Stomach (tissue), 9 donors: ENCODE data around the gene VAV2. TPM values are rescaled to one million over a fixed set of nuclear protein-coding genes. Genes with fewer than 3 reads are reported as not detected.

Experiments
- DNase-seq, 2 donors: peaks; one replicate each; pipeline versions ENCODE4 v3.0.0 to v3.0.0-alpha.2; 2013 to 2019
- H3K27ac ChIP-seq, 5 donors: fragments of 200-600 bp in 4 of 5; sonication (generic) in 4 of 5; one replicate each; pipeline ENCODE4 v1.5.1; 2013 to 2019; ENCODE audit warnings: mild to moderate bottlenecking in 1 of 5, moderate library complexity in 1 of 5
- H3K27me3 ChIP-seq, 3 donors: fragments of 200-600 bp; sonication (generic); one replicate each; pipeline ENCODE4 v1.5.1; 2017 to 2019; ENCODE audit warnings: mixed run types in 1 of 3
- H3K36me3 ChIP-seq, 4 donors: fragments of 200-600 bp; sonication (generic); 1 replicate in 3 of 4; 2 replicates in 1 of 4; pipeline ENCODE4 v1.5.1; 2016 to 2019
- H3K4me1 ChIP-seq, 4 donors: fragments of 200-600 bp; sonication (generic); one replicate each; pipeline ENCODE4 v1.5.1; 2016 to 2019
- H3K4me3 ChIP-seq, 4 donors: fragments of 200-600 bp; sonication (generic) in 3 of 4; one replicate each; pipeline ENCODE4 v1.5.1; 2016 to 2019; ENCODE audit warnings: mild to moderate bottlenecking in 1 of 4
- H3K9me3 ChIP-seq, 4 donors: fragments of 200-600 bp; sonication (generic); one replicate each; pipeline ENCODE4 v1.5.1; 2016 to 2019
- CTCF ChIP-seq, 7 experiments: fragments of 450-650 bp in 4 of 7; fragments of 200-600 bp in 3 of 7; sonication (generic) in 3 of 7; IDR thresholded peaks; one replicate each; pipeline ENCODE4 v1.5.1; 2016 to 2019; ENCODE audit warnings: antibody characterized with exemption in 7 of 7, control low read depth in 2 of 7, mild to moderate bottlenecking in 1 of 7
- EP300 ChIP-seq: sonication (generic); formaldehyde crosslinking; IDR thresholded peaks from one replicate; pipeline ENCODE4 v1.6.1; 2017; ENCODE audit warnings: antibody characterized with exemption
- POLR2A ChIP-seq, 4 donors: fragments of 450-650 bp; IDR thresholded peaks; one replicate each; pipeline ENCODE4 v1.6.1; 2016; ENCODE audit warnings: antibody characterized with exemption in 4 of 4, control low read depth in 2 of 4, mild to moderate bottlenecking in 1 of 4, moderate library complexity in 1 of 4
- POLR2AphosphoS5 ChIP-seq, 3 donors: sonication (generic); formaldehyde crosslinking; IDR thresholded peaks; one replicate each; pipeline ENCODE4 v1.6.1; 2016; ENCODE audit warnings: antibody characterized with exemption in 3 of 3
- WGBS, 5 donors: extraction: QIAGEN DNeasy Blood & Tissue Kit in 3 of 5; methylation state at CpG; one replicate each; pipeline versions ENCODE4 v1.1.5 to v1.1.7; 2013 to 2018; 5-methylcytosine and 5-hydroxymethylcytosine counted together
- intact Hi-C: fragments of 100-400 bp; cut with DNase I; formaldehyde crosslinking; loops from one replicate; pipeline ENCODE4 v1.15.1; 2023; ENCODE audit warnings: low total_unique reads
- polyA plus RNA-seq, 3 donors: library from polyadenylated mRNA; stranded (reverse); fragments of 200-250 nt; gene quantifications; one replicate each; pipeline ENCODE4 v1.2.3, GENCODE V29; 2013
- total RNA-seq, 5 donors: library from RNA; depleted of rRNA; stranded (reverse); fragments of >200 nt; gene quantifications; one replicate each; pipeline versions ENCODE4 v1.1.0 to v1.2.3, GENCODE V29; 2014 to 2016
- donor health status: healthy with polysubstance abuse.
- donor health status: Bipolar disorder and iron deficiency.
- donor health status: healthy.

Gene VAV2
- total and polyA plus RNA-seq, 8 donors, result 4.1 to 14.2 (median 7.0) TPM

GRCh38 chr9:133823189-133824105 is 168.7 kb downstream of the VAV2 start:
- Histone ChIP-seq H3K27ac (no peak overlapping the region), H3K4me3 (no peak overlapping the region), H3K4me1 (no peaks in the 10 kb centered on the region), H3K9me3 (no peaks in the 10 kb centered on the region), H3K27me3 (no peaks in the 10 kb centered on the region), H3K36me3 (no peaks in the 10 kb centered on the region)
- DNase-seq, result no peak
- 82 to 87% (median 84%) methylated on average over 14 to 29 of the region's 29 CpGs for WGBS, 5 donors
- intact Hi-C loops, result no loop called here
- TF ChIP-seq POLR2AphosphoS5 (IDR thresholded peaks at IDR 0.05) (no peak), POLR2A (IDR thresholded peaks at IDR 0.05) (no peak), CTCF (IDR thresholded peaks at IDR 0.05) (no peak), EP300 (no peak)

- Histone ChIP-seq H3K27ac (no peak overlapping the region), H3K9me3 (no peaks in the 10 kb centered on the region), H3K36me3 (no peaks in the 10 kb centered on the region), H3K4me1 (no peaks in the 10 kb centered on the region), H3K27me3 (no peaks in the 10 kb centered on the region), H3K4me3 (no peak overlapping the region)
- intact Hi-C loops, result no loop called here
- no peak for DNase-seq
- 88 to 97% (median 92%) methylated on average over 16 of the region's 16 CpGs for WGBS, 5 donors
- TF ChIP-seq POLR2AphosphoS5 (IDR thresholded peaks at IDR 0.05), result no peak
- no peak for TF ChIP-seq EP300
- no peak for TF ChIP-seq CTCF (IDR thresholded peaks at IDR 0.05)
- no peak for TF ChIP-seq POLR2A (IDR thresholded peaks at IDR 0.05)
These were observed 169.6 kb downstream of the VAV2 start for GRCh38 chr9:133822430-133823065.

- no peaks in the 10 kb centered on the region for H3K9me3 ChIP-seq
- intact Hi-C loops, result no loop called here
- no peak overlapping the region for H3K27ac ChIP-seq
- no peaks in the 10 kb centered on the region for H3K27me3 ChIP-seq
- WGBS, 5 donors, result 85 to 88% (median 87%) methylated on average over 26 of the region's 26 CpGs
- no peaks in the 10 kb centered on the region for H3K36me3 ChIP-seq
- H3K4me1 ChIP-seq, result no peaks in the 10 kb centered on the region
- TF ChIP-seq EP300 (no peak), POLR2AphosphoS5 (IDR thresholded peaks at IDR 0.05) (no peak), CTCF (IDR thresholded peaks at IDR 0.05) (no peak), POLR2A (IDR thresholded peaks at IDR 0.05) (no peak)
- DNase-seq, result no peak
- H3K4me3 ChIP-seq, result no peak overlapping the region
These were observed 170.3 kb downstream of the VAV2 start for GRCh38 chr9:133821601-133822429.

- H3K27ac ChIP-seq, result no peak overlapping the region
- H3K4me1 ChIP-seq, result no peaks in the 10 kb centered on the region
- intact Hi-C loops, result no loop called here
- no peaks in the 10 kb centered on the region for H3K36me3 ChIP-seq
- TF ChIP-seq POLR2A (IDR thresholded peaks at IDR 0.05) (no peak), POLR2AphosphoS5 (IDR thresholded peaks at IDR 0.05) (no peak), CTCF (IDR thresholded peaks at IDR 0.05) (no peak)
- DNase-seq, result no peak
- H3K4me3 ChIP-seq, result no peak overlapping the region
- no peaks in the 10 kb centered on the region for H3K27me3 ChIP-seq
- no peaks in the 10 kb centered on the region for H3K9me3 ChIP-seq
- WGBS, 5 donors, result 84 to 90% (median 86%) methylated on average over 5 of the region's 5 CpGs
These were observed 172.2 kb downstream of the VAV2 start for GRCh38 chr9:133819923-133820322.
